HepG2 (cell line): ENCODE measurements around the gene SLC27A3. TPM values are rescaled to one million over a fixed set of nuclear protein-coding genes. Genes with fewer than 3 reads are reported as not detected.

ENCODE experiments used
- ATAC-seq: fragments of 200-7000 bp; cut with Tn5 transposase; 3 replicates; pipeline ENCODE4 v1.9.1; 2020; ENCODE audit warnings: mild to moderate bottlenecking, moderate library complexity
- BruUV-seq: library from RNA; stranded (reverse); fragments of 400-500 nt; replicated peaks from 2 replicates; lab custom pipeline; 2021; lab: Mats Ljungman, UMichigan
- CTCF ChIA-PET: fragments of 300-600 bp; formaldehyde crosslinking; extraction: SDS; loops from one replicate; lab custom pipeline; 2021; ENCODE audit warnings: low total read pairs, inconsistent platforms, low intra/inter-chr PET ratio; lab: Yijun Ruan, JAX
- POLR2A ChIA-PET: fragments of 350-600 bp; sonication (Branson Sonifier 250); formaldehyde crosslinking; loops from one replicate; lab custom pipeline; 2020; ENCODE audit warnings: antibody characterized with exemption, inconsistent platforms; lab: Yijun Ruan, JAX
- DNase-seq: peaks from one replicate; pipeline ENCODE4 v3.0.0-alpha.2; 2015; ENCODE audit warnings: low spot score
- FAIRE-seq: peaks from 3 replicates; lab custom pipeline; 2011; peaks lifted over from hg19 to GRCh38; lab: Jason Lieb, UNC
- H2AFZ ChIP-seq: one replicate; pipeline ENCODE4 v1.6.1; 2011; ENCODE audit warnings: low read length, inconsistent platforms
- H3K27ac ChIP-seq: fragments of 300-600 bp; 3 replicates; pipeline ENCODE4 v1.8.0; 2011; ENCODE audit warnings: mixed run types, mild to moderate bottlenecking, mixed read lengths, low read length, inconsistent platforms; ENCODE audit not compliant: insufficient read depth; ENCODE audit errors: extremely low read length
- H3K27me3 ChIP-seq, 2 experiments: fragments of 200-600 bp in 1 of 2; 2 replicates in 1 of 2; 3 replicates in 1 of 2; pipeline versions ENCODE4 v1.6.0 to v1.8.0; 2011; ENCODE audit warnings: low read length in 2 of 2, mild to moderate bottlenecking in 2 of 2, moderate library complexity in 2 of 2, inconsistent platforms in 1 of 2; ENCODE audit not compliant: insufficient read depth in 2 of 2, control insufficient read depth in 1 of 2
- H3K36me3 ChIP-seq, 2 experiments: fragments of 200-600 bp in 1 of 2; replicated peaks in 1 of 2; 2 replicates in 1 of 2; 3 replicates in 1 of 2; pipeline versions ENCODE4 v1.5.1 to v1.8.0; 2011; ENCODE audit warnings: low read length in 2 of 2, inconsistent platforms in 1 of 2; ENCODE audit not compliant: insufficient read depth in 2 of 2, control insufficient read depth in 1 of 2
- H3K4me1 ChIP-seq: 2 replicates; pipeline ENCODE4 v1.5.1; 2012; ENCODE audit warnings: low read length, inconsistent platforms; ENCODE audit not compliant: insufficient read depth
- H3K4me2 ChIP-seq: 2 replicates; pipeline ENCODE4 v1.6.0; 2011; ENCODE audit warnings: low read depth, low read length, inconsistent platforms
- H3K4me3 ChIP-seq, 3 experiments: fragments of 200-600 bp in 1 of 3; sonication (generic), shearing (Covaris generic) in 1 of 3; replicated peaks in 1 of 3; 2 replicates each; pipeline ENCODE4 v1.5.1; 2011 to 2016; ENCODE audit warnings: low read length in 3 of 3, inconsistent platforms in 2 of 3, low read depth in 2 of 3, mild to moderate bottlenecking in 2 of 3, control low read depth in 1 of 3, mixed read lengths in 1 of 3; ENCODE audit not compliant: insufficient read depth in 1 of 3
- H3K79me2 ChIP-seq: one replicate; pipeline ENCODE4 v1.6.1; 2011; ENCODE audit warnings: low read length, inconsistent platforms; ENCODE audit not compliant: insufficient read depth
- H3K9ac ChIP-seq: 2 replicates; pipeline ENCODE4 v1.6.0; 2011; ENCODE audit warnings: mild to moderate bottlenecking, low read depth, low read length, inconsistent platforms; ENCODE audit not compliant: insufficient read depth
- H3K9me3 ChIP-seq: 2 replicates; pipeline ENCODE4 v1.5.1; 2012; ENCODE audit warnings: mild to moderate bottlenecking, low read length
- H4K20me1 ChIP-seq: 2 replicates; pipeline ENCODE4 v1.6.0; 2011; ENCODE audit warnings: inconsistent platforms, mild to moderate bottlenecking, low read length, moderate library complexity; ENCODE audit not compliant: insufficient read depth
- KAT7 ChIP-seq: IDR thresholded peaks from 2 replicates; pipeline ENCODE4 v1.6.1; 2018; ENCODE audit warnings: borderline replicate concordance, missing compliant biosample characterization
- MXD4 ChIP-seq: IDR thresholded peaks from 2 replicates; pipeline ENCODE4 v1.6.1; 2016; ENCODE audit warnings: mild to moderate bottlenecking, missing biosample characterization, missing genetic modification reagents
- NCOA2 ChIP-seq: sonication (generic); formaldehyde crosslinking; IDR thresholded peaks from 2 replicates; pipeline ENCODE4 v1.8.0; 2022; ENCODE audit warnings: inconsistent platforms
- TEF ChIP-seq: sonication (generic); formaldehyde crosslinking; IDR thresholded peaks from 2 replicates; pipeline ENCODE4 v1.5.0; 2020; ENCODE audit warnings: missing genetic modification reagents
- TRIM24 ChIP-seq: sonication (generic); formaldehyde crosslinking; IDR thresholded peaks from 2 replicates; pipeline ENCODE4 v1.8.0; 2022; ENCODE audit warnings: mild to moderate bottlenecking, missing genetic modification reagents
- ZBTB26 ChIP-seq: IDR thresholded peaks from 2 replicates; pipeline ENCODE4 v1.6.1; 2016; ENCODE audit warnings: missing compliant biosample characterization, missing genetic modification reagents, borderline replicate concordance
- ZNF33B ChIP-seq: sonication (generic); formaldehyde crosslinking; IDR thresholded peaks from 2 replicates; pipeline ENCODE4 v1.5.1; 2020; ENCODE audit warnings: mild to moderate bottlenecking, missing genetic modification reagents
- ZNF567 ChIP-seq: sonication (generic); formaldehyde crosslinking; IDR thresholded peaks from 2 replicates; pipeline ENCODE4 v1.8.1; 2023; ENCODE audit warnings: mild to moderate bottlenecking, missing genetic modification reagents, borderline replicate concordance
- WGBS: methylation state at CpG from one replicate; pipeline ENCODE4 v1.1.6; 2017; ENCODE audit warnings: low lambda C conversion rate; 5-methylcytosine and 5-hydroxymethylcytosine counted together
- in situ Hi-C: cut with HindIII; loops from 2 replicates; pipeline ENCODE4 v1.10.0; 2017; ENCODE audit warnings: low pct_unique_long_range_greater_than_20kb; ENCODE audit not compliant: extremely low pct_ligation_motif_present
- intact Hi-C: fragments of 100-400 bp; cut with micrococcal nuclease; formaldehyde crosslinking; loops from one replicate; pipeline ENCODE4 v1.10.0; 2022; ENCODE audit not compliant: unreplicated experiment
- polyA plus RNA-seq, 8 experiments: library from polyadenylated mRNA; depleted of rRNA in 3 of 8; stranded (reverse) in 7 of 8; unstranded in 1 of 8; fragments of >200 nt; fragmentation: Illumina TruSeq in 4 of 8; extraction: Trizol in 4 of 8; gene quantifications; 2 replicates each; pipeline versions ENCODE4 v1.2.1 to v1.2.3, GENCODE V29; 2011 to 2016; ENCODE audit warnings: low read depth in 4 of 8, missing spikeins in 1 of 8, mixed read lengths in 1 of 8; ENCODE audit not compliant: insufficient read depth in 1 of 8
- total RNA-seq, 5 experiments: library from RNA; depleted of rRNA; stranded (reverse); fragments of >200 nt; fragmentation: Illumina TruSeq; extraction: Trizol; gene quantifications; 2 replicates each; pipeline ENCODE4 v1.2.3, GENCODE V29; 2016; ENCODE audit warnings: low read depth in 1 of 5

The SLC27A3 gene
- total and polyA plus RNA-seq, 2 of the 13 experiments (the other 11 are each of a cell fraction or from before 2014, with no cell fraction given): 4.3 to 10.3 TPM

- Histone ChIP-seq H3K9me3 (no peaks in the 10 kb centered on the region), H3K79me2 (no peaks in the 10 kb centered on the region), H3K27me3 (no peaks in the 10 kb centered on the region), H4K20me1 (no peaks in the 10 kb centered on the region), H3K9ac (peak overlapping the region; percentile 46), H3K4me1 (peaks cover 47% of the 10 kb centered on the region), H2AFZ (no peak overlapping the region), H3K27ac (peak overlapping the region; percentile 82), H3K36me3 (peaks cover 8 to 38% of the 10 kb centered on the region in 2 experiments), H3K4me3 (peak overlapping the region in 2 of 3 experiments; percentile 13 to 27; a peak in 2 of 6 replicates), H3K4me2 (peak overlapping the region; percentile 64)
- ChIA-PET CTCF (no interaction called here), POLR2A (interaction anchor here (0.9 to 3.8 kb wide), 20 partner anchors 9 to 262 kb away, joined by 3 to 27 read pairs (median 4); partner anchors contain the start of genes CHTOP, CREB3L4, INTS3 and JTB)
- DNase-seq (no peak), FAIRE-seq (no peak), ATAC-seq (no peak)
- TF ChIP-seq ZBTB26 (no peak), TRIM24 (CRISPR knock-in tag) (no peak), ZNF33B (CRISPR knock-in tag) (no peak), MXD4 (no peak), ZNF567 (no peak), KAT7 (CRISPR knock-in tag) (no peak), NCOA2 (CRISPR knock-in tag) (no peak), TEF (CRISPR knock-in tag) (no peak)
- 74% methylated on average over 3 of the region's 3 CpGs for WGBS
- no TSS peak for BruUV-seq
- intact Hi-C loops (loop anchor here (2.0 kb wide), 1 partner anchor 92 kb away; no protein-coding TSS in a partner anchor), in situ Hi-C loops (no loop called here)
Observed at GRCh38 chr1:153769221-153769620, 6.0 kb upstream of the SLC27A3 start.
